Tibial nerve (tissue), 4 donors: ENCODE data around the gene APBA1.

Experiments
- EP300 ChIP-seq, 2 donors: sonication (generic); formaldehyde crosslinking; IDR thresholded peaks; one replicate each; pipeline ENCODE4 v1.6.1; 2017; ENCODE audit warnings: antibody characterized with exemption in 2 of 2, mild to moderate bottlenecking in 1 of 2
- POLR2A ChIP-seq, 2 donors: fragments of 450-650 bp; IDR thresholded peaks; one replicate each; pipeline ENCODE4 v1.6.1; 2017; ENCODE audit warnings: antibody characterized with exemption in 2 of 2, mild to moderate bottlenecking in 2 of 2, moderate library complexity in 2 of 2
- TF ChIP-seq, protein P1 (sequence below), 5 experiments: fragments of 200-600 bp in 3 of 5; fragments of 450-650 bp in 2 of 5; sonication (generic) in 3 of 5; IDR thresholded peaks; one replicate each; pipeline ENCODE4 v1.5.1; 2016 to 2019; ENCODE audit warnings: antibody characterized with exemption in 5 of 5, mild to moderate bottlenecking in 3 of 5, moderate library complexity in 2 of 5

DNA sequence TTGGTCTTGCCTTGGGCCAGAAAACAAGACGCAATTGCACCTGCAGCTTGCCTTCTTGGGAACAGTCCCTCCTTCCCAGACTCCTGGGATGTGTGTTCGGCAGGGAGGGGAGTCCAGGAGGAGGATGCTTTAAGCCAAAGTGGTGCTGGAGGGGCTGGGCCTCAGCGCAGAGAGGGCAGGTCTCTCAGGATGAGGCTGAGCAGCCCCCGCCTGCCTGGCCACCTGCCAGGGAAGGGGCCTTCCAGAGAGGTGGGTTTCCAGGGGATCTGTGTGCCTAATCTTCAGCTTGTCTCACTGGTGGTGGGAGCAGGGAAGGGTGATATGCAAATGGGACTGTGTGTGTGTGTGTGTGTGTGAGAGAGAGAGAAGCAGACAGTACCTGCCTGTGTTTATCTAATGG lies 242.0 kb downstream of the APBA1 start:
- no peak for TF ChIP-seq EP300 (IDR thresholded peaks at IDR 0.05)
- TF ChIP-seq, protein P1, sequence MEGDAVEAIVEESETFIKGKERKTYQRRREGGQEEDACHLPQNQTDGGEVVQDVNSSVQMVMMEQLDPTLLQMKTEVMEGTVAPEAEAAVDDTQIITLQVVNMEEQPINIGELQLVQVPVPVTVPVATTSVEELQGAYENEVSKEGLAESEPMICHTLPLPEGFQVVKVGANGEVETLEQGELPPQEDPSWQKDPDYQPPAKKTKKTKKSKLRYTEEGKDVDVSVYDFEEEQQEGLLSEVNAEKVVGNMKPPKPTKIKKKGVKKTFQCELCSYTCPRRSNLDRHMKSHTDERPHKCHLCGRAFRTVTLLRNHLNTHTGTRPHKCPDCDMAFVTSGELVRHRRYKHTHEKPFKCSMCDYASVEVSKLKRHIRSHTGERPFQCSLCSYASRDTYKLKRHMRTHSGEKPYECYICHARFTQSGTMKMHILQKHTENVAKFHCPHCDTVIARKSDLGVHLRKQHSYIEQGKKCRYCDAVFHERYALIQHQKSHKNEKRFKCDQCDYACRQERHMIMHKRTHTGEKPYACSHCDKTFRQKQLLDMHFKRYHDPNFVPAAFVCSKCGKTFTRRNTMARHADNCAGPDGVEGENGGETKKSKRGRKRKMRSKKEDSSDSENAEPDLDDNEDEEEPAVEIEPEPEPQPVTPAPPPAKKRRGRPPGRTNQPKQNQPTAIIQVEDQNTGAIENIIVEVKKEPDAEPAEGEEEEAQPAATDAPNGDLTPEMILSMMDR (IDR thresholded peaks at IDR 0.05) = no peak
- TF ChIP-seq POLR2A (IDR thresholded peaks at IDR 0.05) = no peak
